Kidney tubule cell (primary cell): Measurements from ENCODE around the gene TMEM242.

Experiments used
- DNase-seq: peaks from one replicate; pipeline ENCODE4 v3.0.0-alpha.2; 2018; ENCODE audit warnings: low spot score

Gene TMEM242

DNA sequence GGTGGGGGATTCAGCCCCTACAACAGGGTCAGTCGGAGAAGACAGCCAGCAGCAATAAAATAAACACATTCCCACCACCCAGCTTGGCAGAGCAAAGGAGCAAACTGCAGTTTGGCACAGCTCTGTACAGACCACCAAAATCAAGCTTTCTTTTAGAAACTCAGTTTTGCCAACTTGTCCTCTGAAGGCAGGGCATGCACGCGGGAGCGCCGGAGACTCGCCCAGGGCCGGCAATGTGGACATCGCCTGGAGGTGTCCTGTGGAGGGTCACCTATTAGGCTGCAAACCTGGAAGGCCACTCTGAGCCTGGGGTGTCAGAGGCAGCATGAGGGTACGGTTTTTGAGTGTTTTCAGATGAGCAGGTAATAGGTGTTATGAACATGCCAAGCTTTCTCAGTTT lies 34.7 kb downstream of the TMEM242 start:
- no peak for DNase-seq

DNA sequence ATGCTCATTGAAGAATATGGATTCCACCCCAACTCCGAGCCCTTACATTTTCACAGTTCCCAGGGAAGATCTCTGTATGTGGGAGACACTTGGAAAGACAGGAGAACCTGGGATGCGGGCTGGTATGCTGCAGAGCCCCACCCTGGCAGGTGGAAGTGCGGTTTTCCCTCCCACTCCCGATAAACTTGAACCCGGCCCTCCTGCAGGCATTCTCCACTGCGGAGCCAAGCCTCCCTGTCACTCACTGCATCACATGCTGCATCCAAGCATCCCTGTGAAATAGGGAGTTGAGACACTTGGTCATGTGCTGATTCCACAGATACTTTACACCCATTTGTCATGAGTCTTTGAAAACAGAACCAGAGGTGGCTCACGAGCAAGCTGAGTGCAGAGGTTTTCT lies 35.4 kb downstream of the TMEM242 start:
- DNase-seq: no peak

DNA sequence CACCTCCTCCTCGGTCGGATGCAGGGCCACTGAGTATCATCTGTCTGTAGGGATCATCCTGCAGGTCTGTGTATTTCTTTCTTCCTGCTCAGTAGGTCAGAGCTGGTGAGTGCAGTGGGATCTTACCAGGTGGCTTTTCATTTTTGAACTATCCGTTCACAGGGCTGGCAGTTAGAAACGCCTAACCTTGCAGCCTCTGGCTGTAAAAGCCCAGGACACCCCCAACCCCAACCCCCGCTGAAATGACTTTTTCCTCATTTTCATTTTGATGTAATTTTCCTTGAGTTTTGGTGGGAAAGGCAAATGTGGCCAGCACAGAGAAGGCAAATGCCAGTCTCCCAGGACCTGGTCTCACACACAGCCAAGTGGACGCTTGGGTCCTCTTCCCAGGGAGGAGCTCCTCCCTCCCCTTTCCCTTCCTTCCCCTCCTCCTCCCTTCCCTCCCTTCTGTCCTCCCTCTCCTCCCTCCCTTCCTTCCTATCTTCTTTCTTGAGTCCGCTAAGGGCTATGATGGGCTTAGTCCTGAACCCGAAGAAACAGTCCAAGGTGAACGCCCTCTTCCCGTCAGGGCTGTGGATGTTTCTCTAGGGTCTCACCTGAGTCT lies 36.0 kb downstream of the TMEM242 start:
- DNase-seq: no peak

DNA sequence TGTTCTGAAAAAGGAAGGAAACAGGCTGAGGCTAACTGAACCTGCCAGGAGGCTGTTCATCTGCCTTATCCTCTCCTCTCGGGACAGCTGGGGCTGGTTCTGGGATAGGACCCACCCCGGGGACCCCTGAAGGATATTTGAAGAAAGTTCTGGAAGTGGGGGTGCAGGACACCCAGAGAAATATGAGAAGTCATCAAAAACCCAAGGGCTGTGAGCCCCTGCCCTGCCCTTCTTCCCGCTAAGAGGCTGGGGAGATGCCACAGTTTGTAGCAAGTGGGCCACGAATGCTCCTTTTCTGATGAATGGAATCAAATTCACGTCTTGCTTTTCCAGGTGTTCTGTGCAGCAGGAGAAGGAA lies 37.9 kb downstream of the TMEM242 start:
- DNase-seq: no peak

DNA sequence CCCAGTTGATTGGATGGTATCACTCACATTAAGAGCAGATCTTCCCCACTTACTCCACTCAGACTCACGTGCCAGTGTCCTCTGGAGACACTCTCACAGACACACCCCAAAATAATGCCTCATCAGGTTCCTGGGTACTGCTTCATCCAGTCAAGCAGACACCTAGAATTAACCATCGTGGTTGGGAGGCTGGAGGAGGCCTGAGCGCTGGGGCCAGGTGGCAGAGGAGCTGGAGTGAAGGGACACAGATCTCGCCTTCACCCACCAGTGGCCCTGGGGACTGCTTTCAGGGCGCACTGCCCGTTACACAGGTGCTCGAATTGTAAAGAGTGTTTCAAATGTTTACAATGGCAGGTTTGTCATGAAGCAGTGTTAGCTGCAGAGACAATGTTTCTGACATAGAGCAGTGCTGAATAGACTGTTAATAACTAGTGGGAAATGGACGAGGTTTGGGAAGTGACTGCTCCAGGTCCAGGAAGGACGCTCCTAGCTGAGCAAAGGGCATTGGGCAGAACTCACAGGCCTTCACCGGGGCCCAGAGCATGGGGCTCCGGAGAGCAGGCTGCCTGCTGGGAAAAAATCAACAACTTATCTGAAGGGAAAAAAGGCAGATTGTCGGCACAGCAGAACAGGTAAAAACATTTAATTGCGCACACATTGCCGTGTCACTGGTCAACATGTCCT lies 38.4 kb downstream of the TMEM242 start:
- DNase-seq: no peak

DNA sequence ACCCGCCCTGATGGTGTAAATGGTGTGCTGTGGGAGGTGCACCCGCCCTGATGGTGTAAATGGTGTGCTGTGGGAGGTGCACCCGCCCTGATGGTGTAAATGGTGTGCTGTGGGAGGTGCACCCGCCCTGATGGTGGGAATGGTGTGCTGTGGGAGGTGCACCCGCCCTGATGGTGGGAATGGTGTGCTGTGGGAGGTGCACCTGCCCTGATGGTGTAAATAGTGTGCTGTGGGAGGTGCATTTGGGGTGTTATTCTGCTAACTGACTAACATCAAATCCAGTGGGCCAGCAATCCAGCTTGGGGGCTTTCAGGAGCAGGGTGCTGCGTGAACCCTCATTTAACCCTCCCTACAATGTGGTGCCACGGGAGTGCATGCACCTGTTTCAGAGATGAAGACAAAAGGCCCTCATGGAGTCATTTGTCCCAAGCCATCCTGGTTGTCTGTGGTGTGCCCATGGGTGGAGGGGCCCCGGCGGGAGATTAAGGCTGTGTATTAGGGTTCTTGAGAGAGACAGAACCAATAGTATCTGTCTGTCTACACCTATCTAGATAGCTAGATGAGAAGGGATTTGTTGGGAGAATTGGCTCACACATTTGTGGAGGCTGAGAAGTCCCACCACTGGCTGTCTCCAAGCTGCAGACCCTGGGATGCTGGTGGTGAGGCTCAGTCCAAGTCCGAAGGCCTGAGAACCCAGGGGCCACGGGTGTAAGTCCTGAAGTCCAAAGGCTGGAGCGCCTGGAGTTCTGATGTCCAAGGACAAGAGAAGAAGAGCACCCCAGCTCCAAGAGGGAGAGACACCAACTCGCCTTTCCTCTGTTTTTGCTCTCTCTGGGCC lies 39.2 kb downstream of the TMEM242 start:
- no peak for DNase-seq

DNA sequence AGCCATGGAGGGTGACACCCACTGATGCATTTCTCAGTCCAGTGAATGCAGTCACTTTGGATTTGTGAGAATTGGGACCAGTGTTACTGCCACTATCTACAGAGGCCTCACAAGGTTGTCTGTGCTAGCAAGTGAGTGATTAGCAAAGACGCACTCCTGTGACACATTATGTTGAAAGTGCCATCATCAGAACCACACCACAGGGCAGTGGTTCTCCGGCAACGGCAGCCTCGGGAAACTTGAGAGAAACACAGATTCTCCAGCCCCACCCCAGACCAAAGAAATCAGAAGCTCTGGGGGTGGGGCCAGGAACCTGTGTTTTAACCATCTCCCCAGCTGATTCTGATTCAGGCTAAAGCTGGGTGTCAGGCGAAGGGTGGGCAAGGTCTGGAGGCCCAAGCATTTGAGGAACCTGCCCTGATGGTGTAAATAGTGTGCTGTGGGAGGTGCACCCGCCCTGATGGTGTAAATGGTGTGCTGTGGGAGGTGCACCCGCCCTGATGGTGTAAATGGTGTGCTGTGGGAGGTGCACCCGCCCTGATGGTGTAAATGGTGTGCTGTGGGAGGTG lies 39.9 kb downstream of the TMEM242 start:
- no peak for DNase-seq

DNA sequence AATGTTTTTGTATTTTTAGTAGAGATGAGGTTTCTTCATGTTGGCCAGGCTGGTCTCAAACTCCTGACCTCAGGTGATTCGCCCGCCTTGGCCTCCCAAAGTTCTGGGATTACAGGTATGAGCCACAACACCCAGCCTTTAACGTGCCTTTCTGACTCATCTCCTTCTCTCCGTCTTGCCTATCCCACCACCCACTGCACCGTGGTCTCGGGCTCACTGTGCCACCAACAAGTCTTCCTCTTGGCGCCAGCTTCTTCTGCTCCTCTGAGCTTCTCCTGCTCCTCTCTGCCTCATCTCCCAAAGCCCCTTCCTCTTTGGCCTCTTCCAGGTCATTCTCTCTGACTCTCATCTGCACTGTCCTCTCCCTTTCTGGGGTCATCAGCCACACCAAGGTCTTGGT lies 41.0 kb downstream of the TMEM242 start:
- DNase-seq: no peak

DNA sequence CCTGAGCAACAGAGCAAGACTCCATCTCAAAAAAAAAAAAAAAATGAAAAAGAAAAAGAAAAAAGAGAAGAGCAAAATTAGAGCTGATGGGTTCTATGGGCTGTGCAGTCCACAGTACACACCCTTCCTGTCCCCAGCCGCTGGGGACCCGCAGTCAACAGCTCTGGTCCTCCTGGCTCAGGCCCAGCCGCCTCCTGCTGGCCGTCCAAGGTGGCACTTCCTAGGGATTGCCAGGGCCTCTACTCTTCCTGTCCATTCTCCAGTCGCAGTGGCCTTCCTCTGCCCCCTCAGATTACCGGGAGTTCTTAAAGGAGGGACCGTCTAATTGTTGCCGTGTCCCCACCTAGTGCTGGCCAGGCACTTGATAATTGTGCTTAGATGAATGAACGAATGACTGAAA lies 41.7 kb downstream of the TMEM242 start:
- DNase-seq: peak; percentile 19

DNA sequence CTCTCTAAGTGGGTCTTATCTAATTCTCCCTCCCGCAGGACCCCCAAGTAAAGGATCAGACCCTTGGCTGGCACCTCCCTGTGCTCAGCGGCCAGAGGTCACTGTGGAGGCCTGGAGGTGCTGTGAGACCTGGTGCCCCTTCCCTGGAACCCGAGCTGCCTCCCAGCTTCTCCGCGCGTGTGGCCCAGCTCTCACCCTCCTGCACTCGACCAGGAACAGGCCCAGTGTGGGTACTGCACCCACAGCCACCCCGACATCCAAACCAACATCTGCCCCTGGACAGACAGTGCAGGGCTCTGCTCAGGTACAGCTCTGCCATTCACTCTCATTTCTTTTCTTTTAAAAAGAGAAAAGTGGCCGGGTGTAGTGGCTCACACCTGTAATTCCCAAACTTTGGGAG lies 42.4 kb downstream of the TMEM242 start:
- DNase-seq: no peak

DNA sequence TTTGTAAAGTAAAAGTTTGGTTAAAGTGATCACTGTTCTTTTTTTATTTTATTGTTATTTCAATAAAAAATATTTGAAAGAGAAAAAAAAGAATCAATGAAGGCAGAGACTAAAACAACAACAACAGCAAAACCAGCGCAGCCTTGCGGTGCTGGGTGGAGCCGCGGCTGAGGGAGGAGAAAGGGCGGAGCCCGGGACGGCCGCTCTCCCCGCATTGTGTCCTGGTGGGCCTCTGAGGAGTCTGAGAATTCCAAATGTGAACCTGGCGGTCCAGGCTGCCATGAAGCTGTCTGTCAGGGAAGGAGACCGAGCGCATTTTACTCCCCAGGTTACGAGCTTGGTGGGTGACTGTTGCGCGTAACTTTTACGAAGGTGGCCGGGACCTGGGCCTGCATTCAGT lies 43.2 kb downstream of the TMEM242 start:
- DNase-seq: no peak

DNA sequence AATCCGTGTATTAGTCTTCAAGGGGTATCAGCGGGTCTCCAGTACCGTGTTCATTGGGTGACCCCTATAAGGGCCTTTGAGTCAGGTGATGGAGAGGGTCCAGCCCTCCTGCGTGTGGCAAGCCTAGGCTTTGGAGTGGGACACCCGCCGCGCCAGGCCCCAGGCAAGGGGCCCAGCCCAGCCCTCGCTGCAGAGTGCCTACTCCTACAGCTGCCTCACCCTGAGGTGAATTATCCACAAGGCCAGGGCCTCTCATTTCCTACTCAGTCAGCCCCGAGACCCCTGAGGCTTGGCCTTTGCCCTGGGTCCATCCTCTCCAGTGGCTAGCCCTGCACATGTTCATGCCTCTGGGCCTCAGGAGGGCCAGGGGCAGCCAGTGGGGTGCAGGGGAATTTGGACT lies 45.1 kb downstream of the TMEM242 start:
- DNase-seq: no peak

DNA sequence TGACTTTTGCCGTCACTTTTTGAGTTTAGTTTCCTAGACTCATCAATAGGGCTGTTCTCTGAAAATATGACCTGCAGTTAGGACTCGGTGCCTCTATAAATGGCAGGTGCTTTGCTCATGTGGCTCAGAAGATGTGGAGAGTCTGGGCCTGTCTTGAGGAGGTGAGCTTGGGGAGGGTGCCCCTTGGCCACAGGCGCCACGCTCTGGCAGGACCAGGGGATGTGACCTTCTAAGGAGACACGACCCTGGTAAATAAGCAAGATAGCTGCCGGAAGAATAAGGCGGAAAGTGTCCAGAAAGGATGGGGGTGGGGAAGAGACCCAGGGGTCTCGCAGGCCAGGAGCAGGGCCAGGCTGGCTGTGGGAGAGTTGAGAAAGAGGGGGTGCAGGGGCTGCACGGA lies 46.6 kb downstream of the TMEM242 start:
- DNase-seq: no peak

DNA sequence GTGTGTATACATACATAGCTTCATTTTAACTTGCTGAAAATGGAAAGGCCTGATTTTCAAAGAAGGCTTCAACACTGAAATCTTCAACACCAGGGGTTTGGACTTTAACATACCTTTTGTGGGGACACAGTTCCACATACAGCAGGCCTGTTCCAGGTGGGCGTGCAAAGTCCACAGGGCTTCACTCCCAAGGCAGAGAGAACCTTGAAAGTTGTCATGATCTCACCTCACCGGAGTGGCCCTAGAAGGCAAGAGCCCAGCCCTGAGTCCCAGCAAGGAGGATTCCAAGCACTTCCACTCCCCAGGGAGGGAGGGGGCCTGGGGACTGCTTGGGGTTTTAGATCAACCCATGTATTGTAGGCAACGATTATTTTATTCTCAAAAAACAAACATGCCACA lies 47.2 kb downstream of the TMEM242 start:
- no peak for DNase-seq

DNA sequence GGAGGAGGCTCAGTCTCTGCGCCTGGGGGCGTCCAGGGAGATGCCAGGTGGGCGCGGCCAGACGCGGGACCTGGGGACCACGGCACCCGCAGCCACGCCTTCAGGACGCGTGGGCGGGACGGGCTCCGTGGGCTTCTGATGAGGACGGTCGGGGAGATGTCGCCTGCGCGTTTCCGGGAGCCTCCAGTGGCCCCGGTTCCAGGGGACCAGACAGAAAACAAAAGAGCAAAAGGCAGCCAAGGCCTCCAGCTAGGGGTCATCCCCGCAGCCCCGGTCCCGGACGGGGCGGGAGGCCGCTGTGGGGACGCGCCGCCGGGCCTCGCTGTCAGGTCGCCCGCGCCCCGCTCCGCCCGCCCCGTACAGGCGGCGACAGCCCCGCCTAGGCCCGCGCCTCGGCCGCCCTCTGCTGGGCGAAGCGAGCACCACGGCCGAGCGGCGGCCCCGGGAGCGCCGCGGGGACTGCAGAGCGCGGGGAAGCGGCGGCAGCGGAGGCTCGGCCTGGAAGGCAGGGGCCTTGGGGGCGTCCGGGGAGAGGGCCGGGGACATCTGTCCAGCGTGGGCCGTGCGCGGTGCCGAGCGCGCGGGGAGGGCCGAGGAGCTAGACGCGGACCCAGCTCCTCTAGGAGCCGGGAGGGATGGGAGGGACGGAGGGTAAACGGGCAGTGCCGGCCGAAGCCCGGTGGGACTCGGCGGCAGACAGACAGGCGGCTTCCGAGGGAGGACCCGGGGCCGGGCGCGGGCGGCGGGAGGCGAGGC lies 48.7 kb downstream of the TMEM242 start:
- DNase-seq: peak; percentile 78

DNA sequence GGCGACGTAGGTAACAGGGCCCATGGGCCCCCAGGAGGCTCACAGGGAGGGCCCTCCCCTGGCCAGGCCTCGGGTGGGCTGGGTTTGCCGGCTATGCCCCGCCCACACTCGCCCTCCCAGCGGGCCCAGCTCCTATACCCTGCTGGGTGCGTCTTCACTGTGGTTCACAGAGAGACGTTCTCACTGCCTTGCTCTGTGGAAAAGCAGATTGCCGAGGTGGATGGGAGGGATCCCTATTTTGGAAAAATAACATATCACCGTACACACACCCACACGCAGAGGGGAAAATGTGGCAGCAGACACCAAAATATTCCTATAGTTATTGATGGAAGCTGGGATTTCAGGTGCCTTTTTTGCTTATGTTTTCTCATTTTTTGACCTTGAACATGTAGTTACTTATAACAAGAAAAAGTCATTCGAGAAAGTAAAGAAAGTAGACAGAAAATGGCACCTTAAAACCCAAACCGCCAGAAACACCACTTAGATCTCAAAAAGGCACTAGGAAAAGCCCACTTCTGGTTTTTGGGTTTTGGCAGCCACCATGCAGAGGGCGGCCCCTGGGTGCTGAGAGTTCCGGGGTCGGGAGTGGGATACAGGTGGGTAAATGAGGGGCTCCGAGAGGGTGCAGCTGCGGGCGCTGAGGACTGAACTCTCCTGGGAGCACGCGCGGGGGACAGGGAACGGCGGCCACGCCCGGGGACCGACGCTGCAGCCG lies 49.4 kb downstream of the TMEM242 start:
- no peak for DNase-seq

DNA sequence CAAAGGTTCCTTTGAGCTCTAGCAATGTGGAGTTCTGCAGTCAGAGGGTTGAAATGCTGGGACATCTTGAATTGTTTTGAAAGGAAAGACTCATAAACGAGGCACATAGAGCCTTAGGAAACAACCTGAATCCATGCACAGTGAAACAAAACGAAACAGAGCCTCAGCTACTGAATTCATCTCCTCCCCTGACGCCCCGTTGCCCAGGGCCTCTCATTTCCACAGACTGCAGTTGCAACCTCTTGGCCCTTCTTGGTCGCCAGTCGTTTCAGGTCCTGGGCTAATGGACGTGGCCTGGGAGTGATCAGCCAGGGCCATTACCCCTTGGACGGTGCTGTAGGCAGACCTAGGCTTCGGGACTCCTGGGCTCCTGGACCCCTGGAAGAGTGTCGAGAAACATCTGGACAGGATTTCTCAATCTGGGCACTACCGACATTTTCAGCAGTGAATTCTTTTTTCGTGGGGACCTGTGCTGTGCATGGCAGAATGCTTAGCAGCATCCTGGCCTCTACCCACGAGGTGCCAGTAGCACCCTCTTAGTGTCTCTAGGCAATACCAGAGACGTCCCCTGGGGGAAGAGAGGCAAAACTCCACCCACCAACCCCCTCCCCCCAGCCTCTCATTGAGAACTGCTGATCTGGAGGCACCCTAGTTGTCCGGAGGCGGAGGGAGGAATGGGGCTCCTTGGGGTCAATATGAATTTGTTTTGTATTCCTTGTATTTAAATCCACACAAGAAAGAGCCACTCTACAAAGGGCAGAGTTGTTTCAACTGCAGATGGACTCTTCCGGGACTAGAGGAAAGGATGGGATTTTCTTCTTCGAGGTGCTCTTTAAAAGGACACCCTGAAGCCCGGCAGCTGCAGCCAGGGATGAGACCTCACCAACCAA lies 50.2 kb downstream of the TMEM242 start:
- no peak for DNase-seq

DNA sequence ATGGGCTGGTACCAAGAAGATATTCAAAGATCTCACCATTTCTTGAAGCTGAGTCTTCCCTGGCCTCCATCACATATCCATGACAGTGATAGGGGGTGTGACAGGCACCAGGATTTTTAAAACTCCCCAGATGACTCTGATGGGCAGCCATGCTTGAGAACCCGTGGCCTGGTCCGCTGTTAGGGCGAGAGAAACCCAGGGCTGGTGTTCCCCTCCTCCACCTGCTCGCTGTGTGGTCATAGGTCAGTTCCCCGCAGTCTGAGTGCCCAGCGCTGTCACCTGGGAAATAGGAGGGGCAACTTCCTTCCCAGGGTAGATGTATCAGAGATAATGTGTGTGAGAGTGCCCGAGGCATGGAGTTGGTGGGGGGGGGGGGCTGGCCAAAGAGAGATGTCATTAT lies 50.9 kb downstream of the TMEM242 start:
- DNase-seq: no peak

DNA sequence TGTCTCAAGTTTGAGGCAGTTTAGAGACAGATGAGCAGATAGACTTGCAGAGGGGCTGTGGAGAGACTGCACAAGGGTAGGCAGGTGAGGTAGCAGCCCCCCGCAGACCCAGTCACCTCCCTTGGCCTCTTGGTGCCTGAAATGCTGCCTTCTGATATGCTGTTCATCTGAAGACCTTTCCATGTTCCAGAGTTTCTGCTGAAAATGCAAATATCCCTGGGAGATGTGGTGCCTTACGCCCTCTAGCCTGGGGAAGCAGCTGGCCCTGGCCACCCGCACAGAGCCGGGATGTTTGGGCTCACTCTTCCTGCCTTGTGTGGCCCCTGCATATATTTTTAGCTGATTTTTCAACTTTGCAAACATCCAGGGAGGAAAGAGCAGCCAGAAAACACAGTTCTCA lies 51.4 kb downstream of the TMEM242 start:
- DNase-seq: no peak

DNA sequence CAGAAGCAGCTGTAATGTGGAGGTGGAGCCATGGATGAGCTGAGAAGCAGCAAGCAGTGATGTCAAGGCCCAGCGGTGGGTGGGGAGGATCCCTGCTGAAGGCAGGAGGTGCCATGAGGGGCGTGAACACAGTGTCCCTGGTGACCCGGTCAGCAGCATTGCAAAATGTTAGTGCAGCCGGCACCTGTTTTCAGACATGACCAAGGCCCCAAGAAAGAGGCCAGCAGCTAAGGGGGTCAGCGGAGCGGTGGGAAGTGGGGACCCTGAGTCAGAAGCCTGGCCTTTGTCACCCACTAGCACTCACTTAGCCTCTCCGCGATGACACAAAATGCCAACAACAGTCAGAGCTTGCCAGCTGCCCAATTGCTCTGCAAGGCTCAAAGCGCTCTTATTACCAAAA lies 51.9 kb downstream of the TMEM242 start:
- DNase-seq: no peak

DNA sequence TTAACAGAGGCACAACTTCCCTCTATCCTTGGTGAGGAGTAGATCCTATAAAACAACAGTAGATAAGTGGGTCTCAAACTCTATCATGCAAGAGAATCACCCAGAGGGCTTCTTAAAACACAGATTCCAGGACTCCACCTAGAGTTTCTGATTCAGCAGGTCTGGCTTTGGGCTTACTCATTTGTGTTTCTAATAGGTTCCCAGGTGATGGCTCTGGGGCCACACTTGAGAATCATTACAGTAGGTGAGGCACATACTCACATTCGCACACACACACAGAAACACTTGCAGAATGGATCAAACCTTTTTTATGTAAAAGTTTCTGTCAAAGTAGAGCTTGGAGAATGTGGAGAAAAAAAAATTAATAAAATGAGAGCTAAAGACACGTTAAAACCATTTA lies 52.4 kb downstream of the TMEM242 start:
- DNase-seq: no peak
